Fibroblast of lung (primary cell): Measurements from ENCODE around the gene SNX8. TPM values are rescaled to one million over a fixed set of nuclear protein-coding genes. Genes with fewer than 3 reads are reported as not detected.
"Not testable (repeated sequence)": the region's sequence is repeated elsewhere in the genome, so short reads cannot be mapped to it uniquely, and the experiment has no call there.

Experiments used
- DNase-seq, 2 donors: peaks; one replicate each; pipeline versions ENCODE4 v3.0.0 to v3.0.0-alpha.2; 2010; ENCODE audit warnings: low read depth in 2 of 2
- H2AFZ ChIP-seq: 2 replicates; pipeline ENCODE4 v1.5.1; 2012; ENCODE audit warnings: low read length, control low read depth, inconsistent platforms
- H3K27ac ChIP-seq: 2 replicates; pipeline ENCODE4 v1.5.1; 2011; ENCODE audit warnings: low read length, control low read depth; ENCODE audit not compliant: insufficient read depth
- H3K27me3 ChIP-seq: 2 replicates; pipeline ENCODE4 v1.5.1; 2011; ENCODE audit warnings: mild to moderate bottlenecking, low read length; ENCODE audit not compliant: control insufficient read depth, insufficient read depth
- H3K36me3 ChIP-seq: 2 replicates; pipeline ENCODE4 v1.5.1; 2011; ENCODE audit warnings: low read length; ENCODE audit not compliant: control insufficient read depth, insufficient read depth
- H3K4me1 ChIP-seq: 2 replicates; pipeline ENCODE4 v1.5.1; 2011; ENCODE audit warnings: low read length; ENCODE audit not compliant: control insufficient read depth, insufficient read depth; ENCODE audit errors: extremely low read depth
- H3K4me2 ChIP-seq: 2 replicates; pipeline ENCODE4 v1.5.1; 2011; ENCODE audit warnings: low read length, control low read depth; ENCODE audit not compliant: insufficient read depth; ENCODE audit errors: extremely low read depth
- H3K4me3 ChIP-seq, 4 experiments: fragments of 200-600 bp in 1 of 4; sonication (generic) in 1 of 4; replicated peaks in 1 of 4; 2 replicates each; pipeline ENCODE4 v1.5.1; 2011 to 2016; ENCODE audit warnings: low read length in 4 of 4, low read depth in 3 of 4, mild to moderate bottlenecking in 3 of 4, control low read depth in 2 of 4, inconsistent platforms in 1 of 4, mixed read lengths in 1 of 4; ENCODE audit not compliant: insufficient read depth in 1 of 4; ENCODE audit errors: control extremely low read depth in 1 of 4
- H3K79me2 ChIP-seq: 2 replicates; pipeline ENCODE4 v1.5.1; 2012; ENCODE audit warnings: mild to moderate bottlenecking, low read length, inconsistent platforms; ENCODE audit not compliant: control insufficient read depth, insufficient read depth
- H3K9ac ChIP-seq: 2 replicates; pipeline ENCODE4 v1.5.1; 2011; ENCODE audit warnings: mild to moderate bottlenecking, low read length, control low read depth; ENCODE audit not compliant: insufficient read depth
- H3K9me3 ChIP-seq: 2 replicates; pipeline ENCODE4 v1.5.1; 2012; ENCODE audit warnings: low read depth, low read length; ENCODE audit not compliant: control insufficient read depth, insufficient read depth
- H4K20me1 ChIP-seq: 2 replicates; pipeline ENCODE4 v1.5.1; 2011; ENCODE audit warnings: low read length; ENCODE audit not compliant: control insufficient read depth, insufficient read depth; ENCODE audit errors: extremely low read depth
- EZH2 ChIP-seq: IDR thresholded peaks from 2 replicates; pipeline ENCODE4 v1.5.1; 2012; ENCODE audit warnings: low read length, control low read depth, mild to moderate bottlenecking; ENCODE audit errors: missing control alignments
- polyA plus RNA-seq, 2 donors: library from polyadenylated mRNA; depleted of rRNA in 1 of 2; stranded (reverse) in 1 of 2; unstranded in 1 of 2; fragments of >200 nt; gene quantifications; 2 replicates each; pipeline ENCODE4 v1.2.1, GENCODE V29; 2011 to 2012; ENCODE audit warnings: missing spikeins in 1 of 2
- total RNA-seq: library from RNA; depleted of rRNA; stranded (reverse); fragments of >200 nt; gene quantifications from 2 replicates; pipeline ENCODE4 v1.2.1, GENCODE V29; 2014
- TF ChIP-seq, protein P1 (sequence below), 2 donors: IDR thresholded peaks in 1 of 2; conservative IDR thresholded peaks in 1 of 2; 1 replicate in 1 of 2; 2 replicates in 1 of 2; pipeline ENCODE4 v1.5.1; 2011 to 2012; ENCODE audit warnings: low read length in 2 of 2, control low read depth in 1 of 2, inconsistent platforms in 1 of 2, low read depth in 1 of 2, mild to moderate bottlenecking in 1 of 2

The SNX8 gene
- total and polyA plus RNA-seq, 2 donors (not counting 1 experiment from before 2014, with no cell fraction given): 13.2 to 27.4 TPM

GRCh38 chr7:2306688-2307087 is 7.6 kb downstream of the SNX8 start:
- Histone ChIP-seq H3K4me3 (no peak overlapping the region), H3K36me3 (no peaks in the 10 kb centered on the region), H3K4me1 (no peaks in the 10 kb centered on the region), H4K20me1 (no peaks in the 10 kb centered on the region), H2AFZ (no peak overlapping the region), H3K27me3 (no peaks in the 10 kb centered on the region), H3K27ac (no peak overlapping the region), H3K9ac (no peak overlapping the region), H3K4me2 (no peak overlapping the region), H3K79me2 (peaks cover 10% of the 10 kb centered on the region), H3K9me3 (no peaks in the 10 kb centered on the region)
- DNase-seq: peak in 1 of 2 donors; percentile 53
- TF ChIP-seq EZH2: no peak
- TF ChIP-seq, protein P1, sequence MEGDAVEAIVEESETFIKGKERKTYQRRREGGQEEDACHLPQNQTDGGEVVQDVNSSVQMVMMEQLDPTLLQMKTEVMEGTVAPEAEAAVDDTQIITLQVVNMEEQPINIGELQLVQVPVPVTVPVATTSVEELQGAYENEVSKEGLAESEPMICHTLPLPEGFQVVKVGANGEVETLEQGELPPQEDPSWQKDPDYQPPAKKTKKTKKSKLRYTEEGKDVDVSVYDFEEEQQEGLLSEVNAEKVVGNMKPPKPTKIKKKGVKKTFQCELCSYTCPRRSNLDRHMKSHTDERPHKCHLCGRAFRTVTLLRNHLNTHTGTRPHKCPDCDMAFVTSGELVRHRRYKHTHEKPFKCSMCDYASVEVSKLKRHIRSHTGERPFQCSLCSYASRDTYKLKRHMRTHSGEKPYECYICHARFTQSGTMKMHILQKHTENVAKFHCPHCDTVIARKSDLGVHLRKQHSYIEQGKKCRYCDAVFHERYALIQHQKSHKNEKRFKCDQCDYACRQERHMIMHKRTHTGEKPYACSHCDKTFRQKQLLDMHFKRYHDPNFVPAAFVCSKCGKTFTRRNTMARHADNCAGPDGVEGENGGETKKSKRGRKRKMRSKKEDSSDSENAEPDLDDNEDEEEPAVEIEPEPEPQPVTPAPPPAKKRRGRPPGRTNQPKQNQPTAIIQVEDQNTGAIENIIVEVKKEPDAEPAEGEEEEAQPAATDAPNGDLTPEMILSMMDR (conservative IDR thresholded peaks at IDR 0.05 in 1 of 2, IDR thresholded peaks at IDR 0.05 in 1 of 2; ENCODE audit: low read depth in 1 of 2, low read length in 2 of 2): no peak

GRCh38 chr7:2305258-2305657 is 9.0 kb downstream of the SNX8 start:
- H2AFZ ChIP-seq, H3K36me3 ChIP-seq, H3K4me2 ChIP-seq, DNase-seq, H3K27me3 ChIP-seq, H3K79me2 ChIP-seq, H3K9ac ChIP-seq, H4K20me1 ChIP-seq, H3K4me3 ChIP-seq, H3K27ac ChIP-seq, H3K9me3 ChIP-seq, H3K4me1 ChIP-seq: not testable (repeated sequence)

DNA sequence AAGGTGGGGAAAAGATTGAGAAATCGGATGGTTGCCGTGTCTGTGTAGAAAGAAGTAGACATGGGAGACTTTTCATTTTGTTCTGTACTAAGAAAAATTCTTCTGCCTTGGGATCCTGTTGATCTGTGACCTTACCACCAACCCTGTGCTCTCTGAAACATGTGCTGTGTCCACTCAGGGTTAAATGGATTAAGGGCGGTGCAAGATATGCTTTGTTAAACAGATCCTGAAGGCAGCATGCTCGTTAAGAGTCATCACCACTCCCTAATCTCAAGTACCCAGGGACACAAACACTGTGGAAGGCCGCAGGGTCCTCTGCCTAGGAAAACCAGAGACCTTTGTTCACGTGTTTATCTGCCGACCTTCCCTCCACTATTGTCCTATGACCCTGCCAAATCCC is 10.7 kb downstream of the SNX8 start:
- H3K4me2 ChIP-seq, H3K79me2 ChIP-seq, H3K9me3 ChIP-seq, H3K4me1 ChIP-seq, H4K20me1 ChIP-seq, H3K36me3 ChIP-seq, H3K27ac ChIP-seq, H3K27me3 ChIP-seq, H3K4me3 ChIP-seq, DNase-seq, H2AFZ ChIP-seq, H3K9ac ChIP-seq: not testable (repeated sequence)

- not testable (repeated sequence) for H3K4me1 ChIP-seq, H3K4me2 ChIP-seq, H3K36me3 ChIP-seq, H3K4me3 ChIP-seq, H3K9ac ChIP-seq, H3K27me3 ChIP-seq, H3K79me2 ChIP-seq, DNase-seq, H3K9me3 ChIP-seq, H2AFZ ChIP-seq, H4K20me1 ChIP-seq, H3K27ac ChIP-seq
Measured at GRCh38 chr7:2302743-2303397, 11.4 kb downstream of the SNX8 start.
